HCT116 (cell line): ENCODE data around the gene CCBE1. TPM values are rescaled to one million over a fixed set of nuclear protein-coding genes. Genes with fewer than 3 reads are reported as not detected.

Experiments used
- ATAC-seq: fragments of 200-7000 bp; cut with Tn5 transposase; 2 replicates; pipeline ENCODE4 v1.9.1; 2020; ENCODE audit warnings: mild to moderate bottlenecking, moderate library complexity
- BruUV-seq: library from RNA; stranded (reverse); fragments of 400-500 nt; replicated peaks from 2 replicates; lab custom pipeline; 2021; lab: Mats Ljungman, UMichigan
- CTCF ChIA-PET: fragments of 300-600 bp; sonication (Branson Sonifier 250); formaldehyde crosslinking; loops from one replicate; lab custom pipeline; 2021; ENCODE audit warnings: antibody characterized with exemption; lab: Charles Lee
- POLR2A ChIA-PET: fragments of 300-600, 350-600 bp; sonication (Branson Sonifier 250); formaldehyde crosslinking; loops from one replicate; lab custom pipeline; 2021; ENCODE audit warnings: antibody characterized with exemption; lab: Charles Lee
- RAD21 ChIA-PET, 2 experiments: fragments of 300-600 bp; sonication (Branson Sonifier 250); formaldehyde crosslinking; loops; one replicate each; lab custom pipeline; 2023; ENCODE audit warnings: low total read pairs in 2 of 2; ENCODE audit not compliant: uncharacterized antibody in 2 of 2, unreplicated experiment in 2 of 2, low non-redundant PET in 1 of 2; lab: Charles Lee
- DNase-seq: peaks from one replicate; pipeline ENCODE4 v3.0.0-alpha.2; 2010; ENCODE audit warnings: low read depth, low spot score
- H2AFZ ChIP-seq: fragments of 200-600 bp; shearing (Covaris generic), sonication (generic); 2 replicates; pipeline ENCODE4 v1.6.1; 2017; ENCODE audit warnings: low read depth, mixed run types, mixed read lengths, antibody characterized with exemption, low read length; ENCODE audit not compliant: poor library complexity, severe bottlenecking
- H3K27ac ChIP-seq: 2 replicates; pipeline ENCODE4 v1.5.1; 2012; ENCODE audit warnings: low read depth, low read length
- H3K27me3 ChIP-seq: fragments of 200-600 bp; sonication (generic); 2 replicates; pipeline ENCODE4 v1.6.1; 2016; ENCODE audit warnings: mixed run types, low read length, mixed read lengths; ENCODE audit not compliant: insufficient read depth
- H3K36me3 ChIP-seq, 2 experiments: fragments of 200-500 bp in 1 of 2; fragments of 200-600 bp in 1 of 2; sonication (Bioruptor generic) in 1 of 2; sonication (generic) in 1 of 2; 2 replicates each; pipeline versions ENCODE4 v1.5.1 to v1.6.1; 2014 to 2016; ENCODE audit warnings: low read length in 2 of 2, inconsistent platforms in 1 of 2, mixed read lengths in 1 of 2, mixed run types in 1 of 2; ENCODE audit not compliant: insufficient read depth in 2 of 2, control insufficient read depth in 1 of 2
- H3K4me1 ChIP-seq, 2 experiments: fragments of 200-600 bp in 1 of 2; sonication (generic) in 1 of 2; 2 replicates each; pipeline versions ENCODE4 v1.5.1 to v1.6.1; 2012 to 2017; ENCODE audit warnings: low read length in 2 of 2, inconsistent platforms in 1 of 2, mild to moderate bottlenecking in 1 of 2, mixed read lengths in 1 of 2, mixed run types in 1 of 2, moderate library complexity in 1 of 2; ENCODE audit not compliant: insufficient read depth in 2 of 2, control insufficient read depth in 1 of 2
- H3K4me2 ChIP-seq: fragments of 200-600 bp; sonication (generic); 2 replicates; pipeline ENCODE4 v1.6.1; 2017; ENCODE audit warnings: mixed run types, low read length, mixed read lengths
- H3K4me3 ChIP-seq, 2 experiments: fragments of 200-600 bp in 1 of 2; sonication (generic) in 1 of 2; replicated peaks in 1 of 2; 2 replicates each; pipeline ENCODE4 v1.5.1; 2011 to 2016; ENCODE audit warnings: low read length in 2 of 2, control low read depth in 1 of 2, low read depth in 1 of 2, mild to moderate bottlenecking in 1 of 2, mixed read lengths in 1 of 2, mixed run types in 1 of 2
- H3K79me2 ChIP-seq: fragments of 200-600 bp; sonication (generic); 2 replicates; pipeline ENCODE4 v1.6.1; 2017; ENCODE audit warnings: mild to moderate bottlenecking, mixed run types, low read length, moderate library complexity, mixed read lengths; ENCODE audit not compliant: insufficient read depth
- H3K9ac ChIP-seq: fragments of 200-600 bp; sonication (generic); 2 replicates; pipeline ENCODE4 v1.6.1; 2016; ENCODE audit warnings: low read length, mixed read lengths
- H3K9me2 ChIP-seq: fragments of 200-600 bp; sonication (generic), shearing (Covaris generic); 2 replicates; pipeline ENCODE4 v1.6.1; 2017; ENCODE audit warnings: mixed run types, mild to moderate bottlenecking, moderate library complexity; ENCODE audit not compliant: insufficient read depth
- H3K9me3 ChIP-seq, 2 experiments: fragments of 200-500 bp in 1 of 2; fragments of 200-600 bp in 1 of 2; sonication (Bioruptor generic) in 1 of 2; sonication (generic) in 1 of 2; 2 replicates each; pipeline ENCODE4 v1.6.1; 2014 to 2017; ENCODE audit warnings: low read length in 2 of 2, mixed read lengths in 2 of 2, inconsistent platforms in 1 of 2, low read depth in 1 of 2, mild to moderate bottlenecking in 1 of 2, mixed run types in 1 of 2, moderate library complexity in 1 of 2; ENCODE audit not compliant: control insufficient read depth in 1 of 2, insufficient read depth in 1 of 2
- H4K20me1 ChIP-seq: fragments of 200-600 bp; sonication (generic), shearing (Covaris generic); 2 replicates; pipeline ENCODE4 v1.6.1; 2017; ENCODE audit warnings: mixed run types, mild to moderate bottlenecking, moderate library complexity; ENCODE audit not compliant: insufficient read depth
- CEBPB ChIP-seq: IDR thresholded peaks from 2 replicates; pipeline ENCODE4 v1.6.1; 2012; ENCODE audit warnings: low read depth
- CTCF ChIP-seq, 3 experiments: fragments of 200-600 bp in 1 of 3; sonication (generic) in 1 of 3; IDR thresholded peaks in 2 of 3; conservative IDR thresholded peaks in 1 of 3; 2 replicates each; pipeline ENCODE4 v1.5.1; 2012 to 2017; ENCODE audit warnings: low read depth in 2 of 3, low read length in 2 of 3, antibody characterized with exemption in 1 of 3, borderline replicate concordance in 1 of 3, control low read depth in 1 of 3, mild to moderate bottlenecking in 1 of 3, mixed read lengths in 1 of 3, mixed run types in 1 of 3, moderate library complexity in 1 of 3; ENCODE audit not compliant: insufficient read depth in 1 of 3
- EGR1 ChIP-seq: IDR thresholded peaks from 2 replicates; pipeline ENCODE4 v1.6.1; 2012; ENCODE audit warnings: low read depth
- EZH2 ChIP-seq: fragments of 200-600 bp; sonication (generic); IDR thresholded peaks from 2 replicates; pipeline ENCODE4 v1.6.1; 2017; ENCODE audit warnings: antibody characterized with exemption, mixed run types
- FOSL1 ChIP-seq: IDR thresholded peaks from 2 replicates; pipeline ENCODE4 v1.6.1; 2012; ENCODE audit warnings: low read depth
- JUND ChIP-seq: IDR thresholded peaks from 2 replicates; pipeline ENCODE4 v1.6.1; 2012
- MAX ChIP-seq: IDR thresholded peaks from 2 replicates; pipeline ENCODE4 v1.6.1; 2012
- POLR2A ChIP-seq: IDR thresholded peaks from 2 replicates; pipeline ENCODE4 v1.7.0; 2011; ENCODE audit warnings: borderline replicate concordance; ENCODE audit not compliant: insufficient read depth, insufficient read length; ENCODE audit errors: extremely low read depth
- POLR2AphosphoS5 ChIP-seq: IDR thresholded peaks from 2 replicates; pipeline ENCODE4 v1.6.1; 2011; ENCODE audit warnings: mild to moderate bottlenecking, low read depth, low read length, moderate library complexity
- SP1 ChIP-seq: IDR thresholded peaks from 2 replicates; pipeline ENCODE4 v1.6.1; 2012; ENCODE audit warnings: low read depth
- TCF7L2 ChIP-seq: IDR thresholded peaks from 2 replicates; pipeline ENCODE4 v1.7.0; 2011; ENCODE audit warnings: borderline replicate concordance, inconsistent platforms; ENCODE audit not compliant: insufficient read depth, insufficient read length; ENCODE audit errors: extremely low read depth
- YY1 ChIP-seq: IDR thresholded peaks from 2 replicates; pipeline ENCODE4 v1.6.1; 2011; ENCODE audit warnings: low read length, low read depth, moderate library complexity, mild to moderate bottlenecking; ENCODE audit not compliant: insufficient replicate concordance; ENCODE audit errors: extremely low read depth
- ZFX ChIP-seq: fragments of 450-650 bp; IDR thresholded peaks from 2 replicates; pipeline ENCODE4 v1.6.1; 2017
- intact Hi-C: fragments of 100-400 bp; cut with micrococcal nuclease; formaldehyde crosslinking; loops from 2 replicates; pipeline ENCODE4 v1.10.0; 2022
- total RNA-seq: library from RNA; stranded (reverse); gene quantifications from one replicate; pipeline ENCODE4 v1.2.1, GENCODE V29; 2021; ENCODE audit not compliant: unreplicated experiment
- TF ChIP-seq, protein P1 (sequence below): IDR thresholded peaks from 2 replicates; pipeline ENCODE4 v1.6.1; 2012

The CCBE1 gene
- total RNA-seq, 1 experiment from 2014 or later: 0.84 TPM

GRCh38 chr18:59566533-59566971 is 130.7 kb downstream of the CCBE1 start:
- Histone ChIP-seq H3K4me1 (no peaks in the 10 kb centered on the region), H3K79me2 (no peaks in the 10 kb centered on the region), H4K20me1 (no peaks in the 10 kb centered on the region), H3K27ac (no peak overlapping the region), H3K36me3 (no peaks in the 10 kb centered on the region), H3K9me3 (no peaks in the 10 kb centered on the region), H2AFZ (no peak overlapping the region), H3K27me3 (peaks cover 16% of the 10 kb centered on the region), H3K9me2 (no peaks in the 10 kb centered on the region), H3K9ac (no peak overlapping the region), H3K4me2 (no peak overlapping the region), H3K4me3 (no peak overlapping the region)
- POLR2A ChIA-PET: no interaction called here
- no peak for ATAC-seq
- CTCF ChIA-PET: no interaction called here
- TF ChIP-seq SP1 (no peak), POLR2A (no peak), EGR1 (no peak), EZH2 (no peak), MAX (no peak), CEBPB (no peak), CTCF (IDR thresholded peaks at IDR 0.05 in 2 of 3, conservative IDR thresholded peaks at IDR 0.05 in 1 of 3; ENCODE audit: borderline replicate concordance in 1 of 3, insufficient read depth in 1 of 3, low read depth in 2 of 3, low read length in 2 of 3) (no peak), YY1 (no peak), ZFX (no peak), TCF7L2 (no peak), POLR2AphosphoS5 (no peak), JUND (no peak), FOSL1 (no peak)
- TF ChIP-seq, protein P1, sequence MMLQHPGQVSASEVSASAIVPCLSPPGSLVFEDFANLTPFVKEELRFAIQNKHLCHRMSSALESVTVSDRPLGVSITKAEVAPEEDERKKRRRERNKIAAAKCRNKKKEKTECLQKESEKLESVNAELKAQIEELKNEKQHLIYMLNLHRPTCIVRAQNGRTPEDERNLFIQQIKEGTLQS: no peak
- intact Hi-C loops: no loop called here
- no peak for DNase-seq
- RAD21 ChIA-PET: no interaction called here
- no TSS peak for BruUV-seq
